Inflammatory macrophage treated with lipopolysaccharide for 4 hours (primary cell): ENCODE results near the gene DOCK1.

Experiments used
- DNase-seq: peaks from one replicate; pipeline ENCODE4 v3.0.0-alpha.2; 2020

Gene DOCK1

DNA sequence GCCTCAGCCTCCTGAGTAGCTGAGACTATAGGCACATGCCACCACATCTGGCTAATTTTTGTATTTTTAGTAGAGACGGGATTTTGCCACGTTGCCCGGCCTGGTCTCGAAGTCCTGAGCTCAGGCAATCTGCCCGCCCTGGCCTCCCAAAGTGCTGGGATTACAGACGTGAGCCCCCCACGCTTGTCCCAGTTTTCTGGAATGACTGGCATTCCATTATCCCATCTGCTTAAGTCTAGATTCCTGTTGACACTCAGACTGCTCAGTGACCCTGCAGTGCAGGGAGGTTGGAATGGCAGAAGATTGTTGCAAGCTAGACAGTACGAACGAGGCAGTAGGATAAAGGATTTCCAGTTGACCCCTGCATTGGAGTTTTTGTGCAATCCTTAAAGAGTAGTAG, 508.8 kb downstream of the DOCK1 start:
- no peak for DNase-seq

DNA sequence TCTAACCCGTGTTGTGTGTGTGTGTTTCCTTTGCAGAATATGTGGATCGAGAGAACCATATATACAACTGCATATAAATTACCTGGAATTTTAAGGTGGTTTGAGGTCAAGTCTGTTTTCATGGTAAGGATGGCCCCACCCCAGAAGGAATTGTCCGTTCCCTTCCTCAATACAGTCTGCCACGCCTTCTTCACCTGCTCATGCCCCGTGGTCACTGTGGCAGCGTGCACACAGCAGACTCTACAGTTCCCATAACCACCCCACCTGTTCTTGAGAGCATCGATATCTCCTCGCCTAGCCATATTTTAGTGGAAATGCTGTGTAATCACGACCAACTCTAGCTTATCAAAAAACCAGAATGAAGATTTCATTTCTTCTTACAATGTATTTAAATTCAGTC, 509.9 kb downstream of the DOCK1 start:
- no peak for DNase-seq

DNA sequence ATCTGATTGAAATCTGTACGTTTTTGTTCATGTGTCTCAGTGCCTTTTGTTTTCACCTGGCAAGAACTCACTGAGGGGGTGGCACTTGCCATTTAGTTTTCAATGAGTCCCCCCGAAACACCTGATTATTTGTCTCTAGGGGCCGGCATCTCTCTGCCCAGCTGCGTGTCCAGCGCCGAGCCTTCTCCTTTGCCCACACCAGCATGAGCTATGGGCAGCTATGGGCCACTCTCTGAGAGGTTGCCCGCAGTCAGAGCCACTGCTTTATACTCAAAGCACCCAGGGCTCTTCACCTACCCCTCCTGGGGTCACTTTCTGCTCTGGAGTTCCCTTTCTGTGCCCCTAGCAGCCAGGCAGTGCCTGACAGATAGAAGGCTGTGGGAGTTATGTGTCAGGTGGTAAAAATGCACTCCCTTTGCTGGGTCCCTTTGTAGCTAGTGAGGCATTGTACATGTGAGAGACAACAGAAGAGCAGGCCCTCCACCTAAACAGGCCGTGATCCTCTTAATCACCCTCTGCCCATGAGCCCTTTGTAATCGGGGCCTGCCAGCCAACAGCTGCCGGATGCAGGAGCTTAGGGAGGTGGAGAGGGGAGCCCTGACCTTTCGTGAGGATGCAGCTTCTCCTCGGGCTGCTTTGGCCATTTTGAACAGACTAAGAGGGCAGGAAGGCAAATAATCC, 510.8 kb downstream of the DOCK1 start:
- DNase-seq: no peak

DNA sequence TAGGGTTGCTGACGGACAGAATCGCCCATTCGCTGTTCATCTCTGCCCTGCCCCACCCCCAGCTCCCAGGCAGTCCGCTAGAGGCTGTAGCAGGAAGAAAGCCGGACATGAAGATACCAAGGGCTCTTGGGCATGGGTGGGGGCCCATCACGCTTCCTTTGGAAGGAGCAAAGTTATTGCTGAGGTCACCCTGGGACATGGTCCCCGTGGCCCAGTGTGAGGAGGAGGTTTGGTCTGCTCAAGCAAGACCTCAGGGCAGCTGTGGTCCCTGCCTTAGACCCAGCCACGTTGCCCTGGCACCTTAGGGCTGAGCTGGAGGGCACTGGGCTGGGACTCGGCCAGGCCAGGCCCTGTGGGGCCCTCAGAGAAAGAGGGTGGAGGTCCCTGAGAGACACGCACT, 511.8 kb downstream of the DOCK1 start:
- no peak for DNase-seq

DNA sequence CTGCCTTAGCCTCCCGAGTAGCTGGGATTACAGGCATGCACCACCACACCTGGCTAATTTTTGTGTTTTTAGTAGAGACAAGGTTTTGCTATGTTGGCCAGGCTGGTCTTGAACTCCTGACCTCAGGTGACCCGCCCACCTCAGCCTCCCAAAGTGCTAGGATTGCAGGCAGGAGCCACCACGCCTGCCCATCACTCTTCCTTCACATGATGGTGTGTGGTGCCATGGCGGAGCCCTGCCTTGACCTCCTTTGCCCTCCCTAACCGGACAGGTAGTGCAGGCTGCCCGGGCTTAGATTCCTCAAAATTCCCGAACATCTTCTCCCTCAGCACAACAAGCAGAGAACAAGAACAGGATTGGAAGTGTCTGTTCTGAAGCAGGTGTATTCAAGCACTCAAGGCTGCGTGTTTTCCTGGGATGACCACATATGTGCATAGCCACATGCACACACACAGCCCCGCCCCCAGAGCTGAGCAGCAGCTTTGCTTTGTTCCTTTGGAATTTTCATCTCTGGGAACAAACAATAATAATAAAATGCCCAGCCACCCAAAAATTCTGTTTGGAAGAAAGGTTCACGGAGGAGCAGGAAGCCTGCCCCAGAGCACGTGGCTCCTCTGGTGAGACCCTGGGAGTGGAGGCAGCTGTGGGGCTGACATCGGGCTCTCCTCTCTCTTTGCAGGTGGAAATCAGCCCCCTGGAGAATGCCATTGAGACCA, 512.6 kb downstream of the DOCK1 start:
- no peak for DNase-seq

DNA sequence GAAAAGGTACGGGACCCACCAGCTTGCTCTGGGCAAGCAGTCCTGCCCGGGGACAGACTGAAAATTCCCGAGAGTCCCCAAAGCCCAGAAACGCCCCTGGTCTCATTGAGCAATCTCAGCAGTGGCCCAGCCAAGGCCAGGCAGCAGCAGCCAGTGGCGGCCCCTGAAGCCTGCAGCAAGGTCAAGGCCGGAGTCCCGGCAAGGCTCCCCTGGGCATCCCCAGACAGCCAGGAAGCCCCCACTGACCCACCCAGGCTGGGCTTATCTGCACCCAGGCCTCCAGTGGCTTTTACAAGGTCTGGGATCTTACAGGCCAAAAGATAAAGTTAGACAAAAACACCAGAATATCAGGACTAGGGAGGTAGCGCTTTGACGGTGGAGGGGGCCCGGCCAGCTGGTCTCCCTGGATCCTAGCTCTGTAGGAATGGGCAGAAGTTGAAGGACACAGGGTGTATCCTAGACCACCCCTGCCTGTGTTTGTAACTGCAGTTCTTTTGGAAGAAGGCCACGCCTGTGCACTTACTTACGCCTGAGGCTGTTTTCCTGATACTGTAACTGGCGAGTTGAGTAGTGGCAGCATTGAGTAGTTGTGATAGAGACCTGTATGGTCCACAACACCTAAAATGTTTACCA, 513.4 kb downstream of the DOCK1 start:
- DNase-seq: no peak

DNA sequence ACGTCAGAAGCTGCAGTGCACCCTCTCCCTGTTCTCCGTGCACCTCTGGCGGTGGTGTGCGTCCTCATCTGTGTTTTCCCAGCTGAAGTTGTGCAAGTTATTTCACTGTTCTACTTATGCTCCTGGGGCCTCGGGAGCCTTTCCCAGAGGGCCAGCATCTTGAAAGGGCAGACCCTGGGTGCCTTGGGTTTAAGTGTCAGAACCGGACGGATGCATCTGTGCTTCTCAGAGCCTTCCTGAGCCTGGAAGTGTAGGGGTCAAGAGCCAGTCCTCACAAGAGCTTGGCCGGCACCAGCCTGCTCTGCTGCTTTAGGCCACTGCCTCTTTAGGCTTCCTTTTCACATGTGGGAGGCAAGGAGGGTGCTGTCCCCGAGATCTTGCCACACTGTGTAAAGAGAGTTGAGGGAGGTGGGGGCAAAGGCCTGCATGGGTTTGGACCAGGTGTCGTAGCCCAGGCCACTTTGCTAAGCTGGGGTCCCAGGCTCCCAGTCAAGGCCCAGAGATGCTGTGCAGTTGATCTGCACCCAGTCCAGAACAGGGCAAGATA, 515.0 kb downstream of the DOCK1 start:
- no peak for DNase-seq

DNA sequence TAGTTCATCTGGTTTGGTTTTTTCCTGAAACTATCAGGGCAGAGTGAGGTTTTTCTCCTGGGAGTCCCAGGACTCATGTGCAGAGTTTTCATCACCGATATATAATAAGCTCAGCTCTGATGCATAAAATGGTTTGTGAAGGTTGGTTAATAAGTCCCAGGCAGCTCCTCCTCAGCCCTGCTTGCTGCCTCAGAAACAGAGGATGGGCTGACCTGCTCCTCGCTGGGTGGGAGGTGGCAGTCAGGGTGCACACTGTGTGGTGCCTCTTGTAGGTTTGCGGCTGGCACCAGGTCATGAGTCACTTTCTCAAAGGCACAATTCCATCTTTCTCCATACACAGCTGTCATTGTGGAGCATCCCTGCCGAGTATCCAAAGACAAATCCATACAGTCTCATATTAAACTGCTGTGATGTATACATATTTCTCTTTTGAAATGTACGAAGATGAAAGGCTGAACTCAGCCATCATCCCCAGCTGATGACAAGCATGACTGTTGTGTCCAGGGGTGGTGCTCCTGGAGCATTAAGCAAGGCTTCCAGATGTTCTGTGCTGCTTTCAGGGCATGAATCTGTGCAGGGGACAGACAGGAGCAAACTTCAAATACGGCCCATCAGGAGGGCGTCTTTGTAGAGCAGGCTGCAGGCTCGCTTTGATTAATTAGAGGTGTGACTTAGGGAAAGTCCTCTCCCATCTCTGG, 518.1 kb downstream of the DOCK1 start:
- DNase-seq: no peak

DNA sequence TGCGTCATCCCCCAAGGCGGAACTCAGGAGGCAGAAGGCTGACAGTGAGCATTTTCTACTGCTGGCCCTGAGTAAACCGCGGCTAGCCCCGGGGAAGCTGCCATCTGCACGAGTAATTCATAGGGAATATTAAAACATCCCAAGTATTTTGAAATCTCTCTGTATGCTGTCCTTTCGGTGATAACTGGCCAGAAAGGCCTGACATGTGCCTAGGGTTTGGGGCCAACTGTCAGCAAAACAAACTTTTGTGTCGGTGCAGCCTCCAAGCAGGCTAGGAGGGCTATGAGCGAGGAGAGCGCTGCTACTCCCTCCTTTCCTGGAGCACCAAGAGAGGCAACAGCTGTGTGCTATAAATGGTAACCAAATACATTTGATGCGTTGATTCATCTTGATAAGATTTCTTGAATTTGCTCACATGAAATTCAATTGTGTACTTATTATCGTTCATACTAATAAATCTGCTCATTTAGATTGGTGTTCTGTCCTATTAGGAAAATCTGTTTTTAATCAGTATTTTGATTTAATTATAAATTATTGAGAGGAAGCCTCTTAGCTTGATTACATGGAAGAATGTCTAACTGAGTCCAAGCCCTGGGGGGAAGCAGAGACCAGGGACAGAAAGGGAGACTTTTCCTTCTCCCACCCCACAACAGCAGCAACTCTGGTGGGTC, 519.5 kb downstream of the DOCK1 start:
- no peak for DNase-seq

DNA sequence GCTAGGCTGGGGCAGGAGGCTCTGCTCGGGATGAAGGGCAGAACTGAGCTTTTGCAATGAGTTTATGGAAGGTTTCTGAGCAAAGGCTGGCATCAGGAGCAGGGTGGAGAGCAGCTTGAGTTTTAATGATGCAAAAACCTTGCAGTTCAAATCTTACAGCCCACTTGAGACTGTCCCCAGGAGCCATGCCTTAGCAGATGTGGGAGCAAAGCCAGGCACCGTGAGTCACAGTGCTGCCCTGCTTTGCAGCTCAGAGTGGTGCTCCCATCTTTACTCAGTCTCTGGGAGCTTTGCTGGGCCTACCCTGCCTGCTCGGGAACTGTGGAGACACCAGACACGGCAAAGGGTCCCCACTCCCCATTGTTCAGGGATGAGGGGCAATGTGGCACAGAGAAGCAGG, 521.5 kb downstream of the DOCK1 start:
- DNase-seq: no peak

DNA sequence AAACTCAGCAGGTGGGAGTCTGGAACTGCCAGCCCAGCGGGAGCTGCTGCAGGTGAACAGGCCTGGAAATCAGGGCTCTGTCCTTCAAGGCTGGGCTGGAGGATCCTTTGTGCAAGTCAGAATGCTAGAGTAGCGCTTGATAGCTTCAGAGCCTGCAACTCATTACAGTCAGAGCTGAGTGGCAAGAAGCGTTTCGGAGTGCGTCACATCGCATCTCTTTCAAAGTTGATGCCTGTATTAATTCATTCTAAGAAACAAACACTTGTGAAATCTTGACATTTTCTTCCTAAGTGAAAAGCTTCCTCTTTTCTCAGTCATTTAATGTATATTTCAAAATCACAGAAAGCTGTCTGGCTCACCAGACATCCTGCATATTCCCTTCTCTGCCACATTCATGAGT, 522.7 kb downstream of the DOCK1 start:
- DNase-seq: no peak

DNA sequence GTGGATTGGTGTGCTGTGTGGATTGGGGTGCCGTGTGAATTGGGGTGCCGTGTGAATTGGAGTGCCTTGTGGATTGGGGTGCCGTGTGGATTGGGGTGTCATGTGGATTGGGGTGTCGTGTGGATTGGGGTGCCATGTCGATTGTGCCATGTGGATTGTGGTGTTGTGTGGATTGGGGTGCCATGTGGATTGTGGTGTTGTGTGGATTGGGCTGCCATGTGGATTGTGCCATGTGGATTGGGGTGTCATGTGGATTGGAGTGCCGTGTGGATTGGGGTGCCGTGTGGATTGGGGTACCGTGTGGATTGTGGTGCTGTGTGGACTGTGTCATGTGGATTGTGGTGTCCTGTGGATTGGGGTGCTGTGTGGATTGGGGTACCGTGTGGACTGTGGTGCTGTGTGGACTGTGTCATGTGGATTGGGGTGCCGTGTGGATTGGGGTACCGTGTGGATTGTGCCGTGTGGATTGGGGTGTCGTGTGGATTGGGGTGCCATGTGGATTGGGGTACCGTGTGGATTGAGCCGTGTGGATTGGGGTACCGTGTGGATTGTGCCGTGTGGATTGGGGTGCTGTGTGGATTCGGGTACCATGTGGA, 523.3 kb downstream of the DOCK1 start:
- no peak for DNase-seq

DNA sequence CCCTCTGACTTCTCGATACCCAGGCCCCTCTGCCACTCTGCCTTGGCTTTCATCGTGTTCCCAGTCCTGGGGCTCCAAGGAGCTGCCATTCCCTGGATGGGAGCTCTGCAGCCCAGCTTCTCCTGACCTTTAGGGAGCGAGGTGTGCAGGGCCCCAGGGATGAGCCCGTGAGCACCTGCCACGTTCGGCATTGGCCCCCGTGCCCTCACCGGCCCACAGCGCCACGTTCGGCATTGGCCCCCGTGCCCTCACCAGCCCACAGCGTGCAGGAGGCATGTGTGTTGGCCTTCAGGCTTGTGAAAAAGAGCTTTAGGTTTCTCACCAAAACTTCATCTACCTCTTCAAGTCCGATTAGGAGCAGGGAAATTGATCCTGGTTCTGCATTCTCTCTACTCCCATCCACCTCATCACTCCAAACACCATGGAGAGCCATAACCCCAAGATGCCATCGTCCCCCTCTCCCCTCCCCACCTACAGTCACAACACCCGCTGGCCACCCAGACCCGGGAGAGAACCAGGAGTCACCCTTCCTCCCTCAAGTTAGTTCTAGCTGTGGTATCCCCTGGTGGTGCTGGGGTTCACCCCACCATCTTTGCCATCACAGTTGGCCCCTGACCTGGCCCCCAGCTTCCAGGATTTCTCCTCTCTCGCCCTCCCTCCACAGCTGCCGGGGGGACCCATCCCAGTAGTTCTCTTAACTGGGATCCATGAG, 524.5 kb downstream of the DOCK1 start:
- no peak for DNase-seq

DNA sequence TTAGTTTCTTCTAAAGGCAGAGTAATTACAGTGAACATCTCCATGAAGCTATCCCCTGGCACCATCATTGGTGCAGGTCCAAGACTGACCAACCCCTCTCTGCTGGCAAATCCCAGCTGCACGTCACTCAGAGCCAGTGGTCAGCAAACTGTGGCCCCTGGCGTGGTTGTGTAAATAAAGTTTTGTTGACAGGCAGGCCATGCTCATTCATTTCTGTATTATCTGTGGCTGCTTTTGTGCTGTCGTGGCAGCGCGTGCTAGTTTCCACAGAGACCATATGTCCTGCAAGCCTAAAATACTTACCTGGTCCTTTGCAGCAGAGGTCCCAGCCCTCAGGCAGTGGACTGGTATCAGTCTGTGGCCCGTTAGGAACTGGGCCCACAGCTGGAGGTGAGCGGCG, 526.3 kb downstream of the DOCK1 start:
- no peak for DNase-seq

DNA sequence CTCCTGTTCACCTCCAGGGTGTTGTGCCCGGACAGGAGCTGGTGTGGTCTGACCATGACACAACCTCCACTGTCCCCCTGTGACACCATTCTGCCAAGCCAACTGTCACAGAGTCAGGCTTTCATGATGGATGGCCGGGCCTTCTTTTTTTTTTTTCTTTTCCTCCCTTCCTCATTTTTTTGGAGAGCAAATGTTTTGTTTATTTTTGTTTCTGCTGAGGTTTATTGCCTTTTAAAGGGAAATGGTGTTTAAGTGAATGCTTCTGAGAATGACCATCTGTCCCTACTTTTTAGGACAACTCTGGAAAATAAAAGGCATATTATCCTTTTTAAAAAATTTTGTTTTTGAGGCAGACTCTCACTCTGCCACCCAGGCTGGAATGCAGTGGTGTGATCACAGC, 528.8 kb downstream of the DOCK1 start:
- no peak for DNase-seq

DNA sequence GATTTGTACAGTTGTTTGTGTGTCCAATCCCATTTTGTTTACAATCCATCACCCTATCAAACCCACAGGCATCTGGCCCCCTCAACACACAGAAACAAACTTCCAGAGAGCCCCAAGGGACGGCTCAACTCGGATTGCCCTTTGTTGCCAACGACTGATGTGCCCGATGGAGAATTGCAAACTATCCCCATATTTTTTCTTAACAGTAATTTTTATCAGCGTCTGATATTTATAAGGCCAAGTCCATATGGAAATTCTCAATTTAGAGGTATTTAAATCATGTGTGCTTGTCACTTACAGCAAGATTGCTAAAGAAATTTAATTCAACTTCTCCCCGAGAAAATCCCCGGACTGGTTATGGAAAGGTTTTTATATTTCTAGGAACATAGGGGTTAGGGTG, 530.0 kb downstream of the DOCK1 start:
- DNase-seq: no peak

DNA sequence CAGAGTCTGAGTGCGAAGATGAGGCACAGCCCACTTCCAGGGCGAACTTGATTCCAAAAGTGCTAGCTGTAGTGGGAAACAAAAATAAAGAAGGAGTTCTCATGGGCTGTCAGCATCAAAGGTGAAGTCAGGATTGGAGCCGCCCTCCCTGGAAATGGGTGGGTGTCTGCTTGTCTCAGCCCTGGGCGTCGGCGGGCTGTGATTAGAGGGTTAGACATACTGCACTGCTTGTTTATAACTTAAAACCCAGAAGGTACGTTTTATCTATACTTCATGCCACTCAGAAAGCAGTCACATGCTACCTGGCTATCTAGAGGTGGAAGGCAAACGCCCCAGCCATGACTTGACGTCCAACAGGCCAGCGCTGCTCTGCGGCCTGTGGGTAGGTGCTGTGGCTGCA, 535.1 kb downstream of the DOCK1 start:
- no peak for DNase-seq

DNA sequence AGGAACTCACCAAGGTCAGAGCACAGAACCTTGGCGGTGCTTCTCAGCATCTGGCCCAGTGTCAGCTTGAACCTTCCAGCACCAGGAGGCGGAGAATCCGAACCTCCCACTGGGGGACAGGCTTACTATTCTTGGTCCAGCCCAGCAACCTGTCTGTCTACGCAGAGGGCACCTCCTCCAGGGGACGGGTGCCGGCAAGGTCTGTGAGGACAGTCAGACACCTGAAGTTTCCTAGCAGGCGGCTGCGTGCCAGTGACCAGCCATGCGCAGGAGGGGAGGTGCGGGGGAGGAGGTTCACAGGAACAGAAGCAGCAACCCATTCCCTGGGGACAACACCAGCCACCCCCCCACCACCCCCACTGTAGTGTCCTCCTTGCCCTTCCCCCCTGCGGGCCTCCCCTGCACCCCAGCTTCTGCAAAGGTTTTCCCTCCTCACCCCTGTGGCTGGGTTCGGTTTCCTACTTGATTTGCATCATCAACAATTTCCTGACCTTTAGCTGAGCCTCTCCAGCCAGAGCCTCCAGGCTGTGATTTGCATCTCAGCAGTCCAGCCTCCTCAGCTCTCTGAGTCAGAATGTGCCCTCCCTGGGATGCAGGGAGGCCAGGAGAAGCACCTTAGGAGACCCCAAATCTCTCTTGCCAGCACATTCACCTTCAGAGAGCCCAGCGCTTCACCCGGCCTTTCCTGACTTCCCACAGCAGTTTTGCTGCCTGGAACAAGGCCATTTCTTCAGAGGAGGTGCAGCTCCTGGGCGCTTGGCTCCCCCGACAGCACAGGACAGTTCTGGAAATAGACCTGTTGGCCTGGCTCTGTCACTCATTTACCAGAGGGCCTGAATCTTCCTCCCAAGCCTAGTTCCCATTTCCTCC, 536.4 kb downstream of the DOCK1 start:
- no peak for DNase-seq

DNA sequence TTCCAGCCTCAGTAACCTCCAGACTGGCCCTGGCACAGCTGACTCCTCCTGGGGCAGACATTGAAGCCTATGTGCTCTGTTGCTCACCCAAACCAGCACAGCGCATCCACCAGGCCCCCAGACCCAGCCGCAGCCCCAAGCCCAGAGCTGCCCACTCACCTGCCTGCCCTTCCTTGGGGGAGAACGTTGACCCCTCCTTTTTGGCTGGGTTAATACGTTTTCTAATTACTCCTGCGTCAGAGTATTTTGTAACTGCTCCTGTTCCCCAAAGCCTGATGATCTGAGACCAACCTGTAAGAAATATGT, 536.9 kb downstream of the DOCK1 start:
- no peak for DNase-seq

DNA sequence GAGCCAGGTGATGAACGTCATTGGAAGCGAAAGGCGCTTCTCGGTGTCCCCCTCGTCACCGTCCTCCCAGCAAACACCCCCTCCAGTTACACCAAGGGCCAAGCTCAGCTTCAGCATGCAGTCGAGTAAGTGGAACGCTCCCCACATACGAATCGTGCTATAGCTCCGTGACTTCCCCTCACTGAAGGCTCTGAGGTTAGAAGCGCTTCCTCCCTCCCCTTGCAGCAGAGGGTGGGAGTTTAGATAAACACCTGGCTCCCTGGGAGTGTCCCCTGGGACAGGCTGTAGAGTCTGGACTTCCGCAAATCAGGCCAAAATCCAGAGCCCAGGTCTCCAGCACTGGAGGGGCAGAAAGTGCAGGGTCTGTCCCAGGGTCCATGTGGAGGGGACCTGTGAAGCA, 538.9 kb downstream of the DOCK1 start:
- DNase-seq: no peak

DNA sequence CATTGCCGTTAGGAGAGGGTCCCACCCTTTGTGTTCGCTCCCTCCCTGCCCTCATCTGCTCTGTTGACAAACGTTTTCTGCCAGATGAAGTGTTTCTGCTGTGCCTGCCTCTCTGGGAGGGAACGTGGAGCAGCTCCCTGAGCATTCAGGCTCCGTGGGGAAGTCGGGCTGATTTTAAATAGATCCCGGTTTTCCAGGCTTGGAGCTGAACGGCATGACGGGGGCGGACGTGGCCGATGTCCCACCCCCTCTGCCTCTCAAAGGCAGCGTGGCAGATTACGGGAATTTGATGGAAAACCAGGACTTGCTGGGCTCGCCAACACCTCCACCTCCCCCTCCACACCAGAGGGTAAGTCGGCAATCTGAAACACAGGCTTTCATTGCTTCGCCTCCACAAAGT, 542.0 kb downstream of the DOCK1 start:
- no peak for DNase-seq
